Activated naive CD8-positive, alpha-beta T cell treated with anti-CD3 and anti-CD28 coated beads, Interleukin-2, amount 50 U/mL, for 16 hours (primary cell): ENCODE measurements around the gene PON3.

ENCODE experiments used
- DNase-seq: peaks from one replicate; pipeline ENCODE4 v3.0.0-alpha.2; 2020; ENCODE audit warnings: low read depth, low spot score

PON3 gene

GRCh38 chr7:95342029-95342428 is 54.1 kb downstream of the PON3 start:
- no peak for DNase-seq

- DNase-seq: no peak
Measured at GRCh38 chr7:95340491-95340890, 55.7 kb downstream of the PON3 start.

DNA sequence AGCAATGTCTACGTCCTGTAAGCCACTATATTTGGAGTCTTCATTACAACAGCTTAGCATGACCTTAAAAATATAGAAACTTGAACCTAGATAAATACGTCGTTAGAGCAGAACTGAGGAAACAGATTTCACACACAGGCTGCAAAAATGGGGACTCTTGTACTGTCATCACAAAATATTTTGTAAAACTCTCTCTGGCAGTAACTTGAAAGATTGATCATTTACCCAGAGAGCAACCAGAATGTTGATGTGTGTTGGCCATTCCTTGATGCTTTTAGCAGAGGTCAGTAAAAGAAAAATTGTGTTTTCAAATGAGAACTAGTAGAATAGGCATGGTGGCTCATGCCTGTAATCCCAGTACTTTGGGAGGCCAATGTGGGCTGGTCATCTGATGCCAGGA is 57.3 kb downstream of the PON3 start:
- no peak for DNase-seq

DNA sequence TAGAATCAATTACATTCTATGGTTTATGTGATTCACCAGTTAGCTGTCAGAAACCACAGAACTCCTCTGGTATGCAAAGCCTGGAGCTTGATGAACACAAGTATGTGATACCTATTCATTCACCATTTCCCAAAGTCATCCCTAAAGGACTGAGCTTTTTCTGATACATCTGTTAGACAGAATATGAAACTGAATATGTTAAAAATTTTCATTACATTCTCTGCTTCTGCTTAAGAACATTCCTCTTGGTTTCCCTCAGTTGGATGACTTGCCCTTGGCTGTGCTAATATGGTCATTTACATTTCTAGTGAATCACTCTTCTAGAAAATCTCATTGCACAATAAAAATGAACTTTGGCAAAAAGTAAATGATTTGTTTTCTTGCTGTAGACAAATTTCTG is 61.1 kb downstream of the PON3 start:
- DNase-seq: no peak

GRCh38 chr7:95334447-95334846 is 61.7 kb downstream of the PON3 start:
- no peak for DNase-seq

GRCh38 chr7:95330961-95331337 is 65.2 kb downstream of the PON3 start:
- DNase-seq: no peak

DNA sequence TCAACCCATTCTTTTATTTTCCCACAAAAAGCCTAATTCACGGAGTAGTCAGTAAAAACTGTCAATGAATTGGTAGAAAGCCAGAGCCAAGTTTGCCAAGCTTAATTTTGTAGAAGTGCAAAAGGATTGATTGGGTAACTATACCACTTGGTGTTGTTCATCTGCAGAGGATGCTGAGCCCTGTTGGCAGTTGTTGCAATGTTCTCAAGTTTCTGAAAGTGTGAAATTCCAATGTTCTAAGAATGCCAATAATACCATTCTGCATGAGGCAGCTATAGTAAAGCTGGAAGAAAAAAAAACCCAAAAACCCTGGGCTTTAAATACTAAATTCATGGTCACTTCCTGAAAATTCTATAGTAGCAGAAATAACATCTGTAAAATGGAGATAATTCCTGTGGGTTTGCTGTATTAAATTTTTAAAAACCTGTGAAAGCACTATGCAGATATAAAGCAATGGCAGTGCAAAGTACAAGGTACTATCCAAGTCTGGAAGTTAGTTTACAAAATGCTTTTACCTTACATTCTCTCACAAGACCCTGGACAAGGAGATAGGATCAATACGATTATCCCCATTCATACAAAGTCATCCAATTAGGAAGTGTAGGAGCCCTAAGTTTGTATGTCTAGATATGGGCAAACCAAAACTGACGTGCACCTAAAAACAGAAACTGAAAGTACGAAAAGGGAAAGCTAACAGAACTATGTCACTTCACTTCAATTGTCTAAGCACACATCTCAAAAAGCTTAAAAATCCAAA is 65.8 kb downstream of the PON3 start:
- DNase-seq: no peak

GRCh38 chr7:95327356-95327755 is 68.8 kb downstream of the PON3 start:
- no peak for DNase-seq

DNA sequence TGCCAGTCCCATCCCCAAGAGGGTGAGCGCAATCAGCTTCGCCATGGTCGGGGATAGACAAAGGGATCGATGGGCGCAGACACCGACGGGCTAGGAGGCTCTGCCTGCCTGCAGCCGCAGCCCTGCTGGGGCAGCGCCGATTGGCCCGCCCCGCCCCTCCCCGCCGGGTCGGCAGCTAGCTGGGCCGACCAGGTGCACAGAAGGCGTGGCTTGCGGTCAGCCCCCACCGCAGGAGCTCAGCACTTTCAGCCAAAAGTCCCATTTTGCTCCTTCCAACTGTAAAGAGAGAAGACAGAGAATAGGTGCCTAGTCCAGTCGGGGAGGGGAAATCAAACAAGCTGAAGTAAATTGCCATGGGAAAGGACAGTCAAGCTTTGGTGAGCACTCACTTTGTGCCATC is 71.7 kb downstream of the PON3 start, which contains the start of gene PON1:
TSS of gene PON1 (minus strand) at position 102 of the 400 bp plus-strand sequence. CDS start at position 45, 57 bp downstream.
- DNase-seq: no peak

- no peak for DNase-seq
Measured at GRCh38 chr7:95323410-95324129, 72.6 kb downstream of the PON3 start.

- no peak for DNase-seq
Measured at GRCh38 chr7:95322854-95323253, 73.3 kb downstream of the PON3 start.

DNA sequence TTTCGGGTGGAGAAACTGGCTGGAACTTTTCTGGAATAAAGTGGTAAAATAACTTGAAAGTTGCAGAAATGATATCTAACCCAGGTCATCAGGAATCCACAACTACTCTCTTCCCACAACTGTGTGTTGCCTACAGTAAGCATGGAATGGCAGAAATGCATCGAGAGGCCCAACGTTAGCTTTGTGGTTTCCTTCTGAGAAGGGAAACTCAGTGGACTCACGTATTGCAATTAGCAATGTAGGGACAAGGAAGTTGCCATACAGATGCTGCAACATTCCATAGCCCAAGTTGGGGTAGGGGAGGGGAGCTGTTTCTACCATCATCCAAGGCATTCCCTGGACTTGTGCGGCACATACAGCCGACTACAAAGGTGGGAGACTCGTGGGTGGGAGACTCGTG is 73.8 kb downstream of the PON3 start:
- DNase-seq: no peak

DNA sequence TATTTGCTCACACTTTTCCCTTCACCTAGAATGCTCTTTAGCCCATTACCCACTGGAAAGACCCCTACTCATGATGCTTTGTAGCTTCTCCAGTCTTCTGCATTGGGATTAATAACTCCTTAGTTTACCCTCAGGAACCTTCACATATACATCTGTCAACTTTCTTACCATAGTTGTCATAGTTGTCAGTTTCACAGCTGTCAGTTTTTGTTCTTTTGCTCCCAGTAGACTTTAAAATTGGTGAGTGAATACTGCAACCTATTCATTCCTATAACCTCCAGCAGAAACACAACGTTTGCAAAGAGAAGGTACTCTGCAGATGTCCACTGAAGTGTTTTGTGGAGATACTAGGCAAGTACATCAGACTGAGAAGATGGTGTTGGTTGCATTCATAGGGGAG is 74.5 kb downstream of the PON3 start:
- no peak for DNase-seq

DNA sequence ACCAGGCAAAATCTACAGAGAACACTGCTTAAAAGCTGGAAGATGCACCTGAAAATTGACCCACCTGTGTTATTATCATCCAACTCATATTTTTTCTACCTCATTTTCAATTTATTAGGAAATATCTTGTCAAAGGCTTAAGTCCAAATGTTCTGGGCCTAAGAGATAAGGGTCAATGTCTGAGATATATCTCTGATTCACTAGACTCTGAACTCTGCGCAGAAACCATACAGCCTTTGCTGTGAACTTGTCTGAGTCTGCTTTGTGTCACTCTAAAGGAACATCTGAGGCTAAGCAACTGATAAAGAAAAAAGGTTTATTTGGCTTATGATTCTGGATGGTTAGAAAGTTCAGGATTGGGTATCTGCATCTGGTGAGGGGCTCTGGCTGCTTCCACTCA is 75.5 kb downstream of the PON3 start:
- no peak for DNase-seq

DNA sequence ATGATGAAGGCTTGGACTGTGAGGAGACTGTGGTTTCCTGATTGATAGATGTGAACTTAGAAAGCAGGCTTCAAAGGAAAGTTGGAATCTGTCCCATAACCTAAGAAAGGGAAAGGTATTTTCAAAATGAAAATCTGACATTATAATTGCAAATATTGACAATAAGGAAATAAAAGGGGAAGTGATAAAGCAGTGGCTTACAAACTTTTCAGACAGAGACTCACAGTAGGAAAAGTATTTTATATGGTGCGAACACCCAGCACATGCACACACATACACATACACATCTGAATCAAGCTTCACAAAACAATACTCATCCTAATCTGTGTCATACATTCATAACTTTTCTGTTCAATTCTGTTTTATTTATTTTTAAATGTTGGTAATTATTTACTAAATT is 76.6 kb downstream of the PON3 start:
- no peak for DNase-seq

DNA sequence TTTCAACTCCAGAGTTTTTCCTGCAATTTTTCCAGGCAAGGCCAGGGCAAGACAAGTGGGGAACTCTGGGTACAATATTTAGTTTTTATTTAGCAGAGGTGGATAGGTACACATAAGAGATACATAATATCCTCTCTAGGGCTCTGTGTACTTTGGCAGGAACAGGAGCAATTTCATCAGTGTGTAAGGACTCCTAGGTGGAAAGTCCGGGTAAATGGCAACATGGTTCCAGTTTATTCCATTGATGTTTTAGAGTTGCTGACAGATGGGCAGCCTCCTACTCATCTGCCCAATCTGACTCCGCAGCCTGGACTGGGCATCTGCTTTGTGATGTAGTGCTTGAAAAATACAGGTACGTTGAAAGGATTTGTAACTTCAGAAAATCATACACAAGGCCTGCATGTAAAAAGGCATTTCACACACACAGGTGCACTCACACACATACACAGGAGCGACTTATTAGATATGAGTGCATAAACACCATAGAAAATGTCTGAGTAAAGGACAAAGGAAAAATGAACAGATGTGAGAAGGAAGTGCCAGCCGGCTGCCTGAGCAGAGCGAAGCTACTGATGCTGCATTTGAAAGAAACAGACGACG is 77.6 kb downstream of the PON3 start:
- DNase-seq: no peak

- no peak for DNase-seq
Measured at GRCh38 chr7:95317966-95318365, 78.2 kb downstream of the PON3 start.

DNA sequence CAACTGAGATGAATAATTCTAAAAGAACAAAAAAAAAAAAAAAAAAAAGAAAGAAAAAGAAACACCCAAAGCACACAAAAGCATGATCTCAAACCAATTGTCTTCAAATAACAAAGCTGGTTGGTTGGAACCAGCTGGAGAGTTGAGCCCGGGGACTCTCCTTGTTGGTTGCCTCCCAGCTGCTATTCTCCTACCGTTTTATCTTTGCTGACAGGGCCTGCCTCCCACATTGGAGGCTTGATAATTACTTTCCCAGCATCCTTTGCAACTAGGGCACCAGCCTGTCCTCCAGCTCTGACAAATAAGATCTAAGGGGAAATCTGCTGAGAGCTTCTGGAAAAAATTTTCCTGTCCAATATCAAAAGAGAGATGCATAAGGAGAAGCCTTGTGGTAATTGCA is 78.6 kb downstream of the PON3 start:
- DNase-seq: no peak

DNA sequence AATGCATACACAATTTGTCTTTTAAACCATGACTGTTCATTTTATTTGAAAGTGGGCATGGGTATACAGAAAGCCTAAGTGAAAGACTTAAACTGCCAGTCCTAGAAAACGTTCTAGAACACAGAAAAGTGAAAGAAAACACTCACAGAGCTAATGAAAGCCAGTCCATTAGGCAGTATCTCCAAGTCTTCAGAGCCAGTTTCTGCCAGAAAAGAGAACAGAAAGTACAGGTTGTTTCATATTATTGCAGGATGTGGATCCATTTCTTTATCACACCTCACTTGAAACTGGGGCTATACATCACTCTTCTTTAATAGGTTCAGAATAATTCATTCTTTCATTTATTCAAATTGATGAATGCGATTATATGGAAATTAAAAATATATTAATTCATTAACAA is 79.6 kb downstream of the PON3 start:
- DNase-seq: no peak

GRCh38 chr7:95312561-95312960 is 83.6 kb downstream of the PON3 start:
- no peak for DNase-seq

DNA sequence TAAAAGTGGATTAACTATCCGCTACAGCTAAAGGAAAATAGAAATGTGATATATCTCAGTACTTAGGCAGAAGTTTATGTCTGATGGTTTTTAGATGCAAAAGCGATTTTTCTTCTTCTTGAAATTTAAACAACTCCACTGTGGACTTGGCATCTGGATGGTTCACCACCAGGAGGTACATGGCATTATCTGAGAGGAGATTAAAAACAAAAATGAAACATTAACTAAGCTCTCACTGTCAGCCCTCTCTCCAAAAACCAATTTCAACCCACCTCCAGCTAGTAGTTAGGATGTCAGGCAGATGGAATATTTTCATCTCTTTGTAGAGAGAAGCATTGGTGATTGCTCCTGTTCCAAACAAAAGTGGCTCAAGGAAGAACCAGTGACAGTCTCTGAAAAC is 84.8 kb downstream of the PON3 start:
- DNase-seq: no peak

DNA sequence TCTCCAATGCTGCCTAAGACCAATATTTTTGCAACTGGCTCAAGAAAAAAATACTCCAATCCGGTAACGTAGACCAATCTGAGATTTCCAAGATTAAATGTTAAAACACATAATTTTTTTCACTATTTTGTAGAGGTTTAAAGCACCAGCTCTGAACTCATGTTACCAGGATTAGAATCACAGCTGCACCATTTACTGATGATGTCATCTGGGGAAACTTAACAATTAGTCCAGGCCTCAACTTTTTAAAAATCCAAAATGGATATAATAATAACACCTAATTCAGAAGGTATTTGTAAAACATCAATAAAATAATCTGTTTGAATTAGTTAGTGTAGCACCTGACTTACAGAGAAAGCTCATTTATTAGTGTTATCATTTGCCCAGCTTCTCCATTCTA is 86.2 kb downstream of the PON3 start:
- DNase-seq: no peak
